ENCODE measurements around the gene RAB7A. TPM values are rescaled to one million over a fixed set of nuclear protein-coding genes. Genes with fewer than 3 reads are reported as not detected.
"Not testable (repeated sequence)": the region's sequence is repeated elsewhere in the genome, so short reads cannot be mapped to it uniquely, and the experiment has no call there.

RAB7A gene
- total RNA-seq, 4 donors from 2014 or later, result 120 to 154 (median 133) TPM

DNA sequence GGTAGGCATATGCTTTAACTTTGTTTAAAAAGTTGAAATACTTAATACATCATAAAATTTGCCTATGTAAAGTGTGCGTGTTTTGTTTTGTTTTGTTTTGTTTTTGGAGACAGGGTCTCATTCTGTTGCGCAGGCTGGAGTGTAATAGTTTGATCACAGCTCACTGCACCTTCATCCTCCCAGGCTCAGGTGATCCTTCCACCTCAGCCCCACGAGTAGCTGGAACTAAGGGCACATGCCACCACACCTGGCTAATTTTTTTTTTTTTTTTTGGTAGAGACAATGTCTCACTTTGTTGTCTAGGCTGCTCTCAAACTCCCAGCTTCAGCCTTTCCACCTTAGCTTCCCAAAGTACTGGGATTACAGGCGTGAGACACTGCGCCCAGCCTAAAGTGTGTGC, 42.5 kb downstream of the RAB7A start:
- WGBS, result 74% methylated on average over 5 of the region's 5 CpGs
- Histone ChIP-seq H3K27me3 (no peaks in the 10 kb centered on the region), H3K4me3 (no peak overlapping the region), H3K9me3 (no peaks in the 10 kb centered on the region), H3K4me1 (peaks cover 46% of the 10 kb centered on the region), H3K36me3 (peaks cover 5% of the 10 kb centered on the region), H3K27ac (no peak overlapping the region)
- no peak for TF ChIP-seq POLR2A (IDR thresholded peaks at IDR 0.05)
- TF ChIP-seq EP300 (IDR thresholded peaks at IDR 0.05), result no peak
- TF ChIP-seq, protein P1, sequence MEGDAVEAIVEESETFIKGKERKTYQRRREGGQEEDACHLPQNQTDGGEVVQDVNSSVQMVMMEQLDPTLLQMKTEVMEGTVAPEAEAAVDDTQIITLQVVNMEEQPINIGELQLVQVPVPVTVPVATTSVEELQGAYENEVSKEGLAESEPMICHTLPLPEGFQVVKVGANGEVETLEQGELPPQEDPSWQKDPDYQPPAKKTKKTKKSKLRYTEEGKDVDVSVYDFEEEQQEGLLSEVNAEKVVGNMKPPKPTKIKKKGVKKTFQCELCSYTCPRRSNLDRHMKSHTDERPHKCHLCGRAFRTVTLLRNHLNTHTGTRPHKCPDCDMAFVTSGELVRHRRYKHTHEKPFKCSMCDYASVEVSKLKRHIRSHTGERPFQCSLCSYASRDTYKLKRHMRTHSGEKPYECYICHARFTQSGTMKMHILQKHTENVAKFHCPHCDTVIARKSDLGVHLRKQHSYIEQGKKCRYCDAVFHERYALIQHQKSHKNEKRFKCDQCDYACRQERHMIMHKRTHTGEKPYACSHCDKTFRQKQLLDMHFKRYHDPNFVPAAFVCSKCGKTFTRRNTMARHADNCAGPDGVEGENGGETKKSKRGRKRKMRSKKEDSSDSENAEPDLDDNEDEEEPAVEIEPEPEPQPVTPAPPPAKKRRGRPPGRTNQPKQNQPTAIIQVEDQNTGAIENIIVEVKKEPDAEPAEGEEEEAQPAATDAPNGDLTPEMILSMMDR (IDR thresholded peaks at IDR 0.05), result no peak
- TF ChIP-seq POLR2AphosphoS5 (IDR thresholded peaks at IDR 0.05), result no peak
- DNase-seq (ENCODE audit: low spot score in 2 of 2), result no peak

- Histone ChIP-seq H3K4me3 (no peak overlapping the region), H3K36me3 (no peaks in the 10 kb centered on the region), H3K27me3 (no peaks in the 10 kb centered on the region), H3K27ac (no peak overlapping the region), H3K4me1 (peaks cover 46% of the 10 kb centered on the region), H3K9me3 (no peaks in the 10 kb centered on the region)
- WGBS, result 92% methylated on average over 4 of the region's 4 CpGs
- no peak for TF ChIP-seq POLR2A (IDR thresholded peaks at IDR 0.05)
- no peak for TF ChIP-seq POLR2AphosphoS5 (IDR thresholded peaks at IDR 0.05)
- TF ChIP-seq, protein P1 (IDR thresholded peaks at IDR 0.05), result no peak
- TF ChIP-seq EP300 (IDR thresholded peaks at IDR 0.05), result no peak
- DNase-seq (ENCODE audit: low spot score in 2 of 2), result no peak
Measured at GRCh38 chr3:128770387-128770786, 44.4 kb downstream of the RAB7A start.

GRCh38 chr3:128773189-128773588, 47.2 kb downstream of the RAB7A start:
- H3K4me3 ChIP-seq; H3K36me3 ChIP-seq; H3K27ac ChIP-seq; DNase-seq (ENCODE audit: low spot score in 2 of 2); H3K9me3 ChIP-seq; H3K27me3 ChIP-seq: not testable (repeated sequence)
- 90% methylated on average over 18 of the region's 31 CpGs for WGBS
- peaks cover 33% of the 10 kb centered on the region for H3K4me1 ChIP-seq

DNA sequence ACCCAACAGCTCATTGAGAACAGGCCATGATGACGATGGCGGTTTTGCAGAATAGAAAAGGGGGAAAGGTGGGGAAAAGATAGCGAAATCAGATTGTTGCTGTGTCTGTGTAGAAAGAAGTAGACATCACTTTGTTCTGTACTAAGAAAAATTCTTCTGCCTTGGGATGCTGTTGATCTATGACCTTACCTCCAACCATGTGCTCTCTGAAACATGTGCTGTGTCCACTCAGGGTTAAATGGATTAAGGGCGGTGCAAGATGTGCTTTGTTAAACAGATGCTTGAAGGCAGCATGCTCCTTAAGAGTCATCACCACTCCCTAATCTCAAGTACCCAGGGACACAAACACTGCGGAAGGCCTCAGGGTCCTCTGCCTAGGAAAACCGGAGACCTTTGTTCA, 47.6 kb downstream of the RAB7A start:
- H3K4me3 ChIP-seq; H3K9me3 ChIP-seq; DNase-seq (ENCODE audit: low spot score in 2 of 2); H3K27me3 ChIP-seq; H3K36me3 ChIP-seq; H3K27ac ChIP-seq: not testable (repeated sequence)
- 94% methylated on average over 6 of the region's 6 CpGs for WGBS
- H3K4me1 ChIP-seq, result peaks cover 29% of the 10 kb centered on the region

DNA sequence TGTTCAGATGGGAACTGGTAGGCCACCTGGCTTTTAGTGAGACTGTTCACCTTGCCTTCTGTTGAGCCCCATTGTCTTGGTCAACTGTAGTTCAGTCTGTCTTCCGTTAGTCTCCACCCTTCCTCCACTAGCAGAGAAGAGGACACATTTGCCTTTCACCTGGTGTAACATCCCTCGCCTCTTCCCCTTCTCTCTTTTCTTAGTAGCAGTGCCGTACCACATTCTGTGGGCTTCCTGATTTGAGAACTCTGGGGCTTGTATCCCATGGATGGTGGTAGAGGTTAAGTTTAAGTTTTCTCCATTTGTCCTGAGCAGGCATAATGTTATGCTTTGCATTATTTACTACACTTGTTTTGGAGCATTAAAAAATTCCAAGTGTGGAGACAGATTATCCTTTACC, 49.3 kb downstream of the RAB7A start:
- no peak for DNase-seq (ENCODE audit: low spot score in 2 of 2)
- WGBS, result 96% methylated on average over 3 of the region's 3 CpGs
- TF ChIP-seq, protein P1 (IDR thresholded peaks at IDR 0.05), result no peak
- no peak for TF ChIP-seq POLR2A (IDR thresholded peaks at IDR 0.05)
- no peak for TF ChIP-seq EP300 (IDR thresholded peaks at IDR 0.05)
- no peak overlapping the region for H3K4me3 ChIP-seq
- no peak overlapping the region for H3K27ac ChIP-seq
- H3K9me3 ChIP-seq, result no peaks in the 10 kb centered on the region
- H3K27me3 ChIP-seq, result no peaks in the 10 kb centered on the region
- H3K36me3 ChIP-seq, result no peaks in the 10 kb centered on the region
- peaks cover 23% of the 10 kb centered on the region for H3K4me1 ChIP-seq

- Histone ChIP-seq H3K4me3 (no peak overlapping the region), H3K27ac (no peak overlapping the region), H3K36me3 (no peaks in the 10 kb centered on the region), H3K27me3 (no peaks in the 10 kb centered on the region), H3K4me1 (peaks cover 20% of the 10 kb centered on the region), H3K9me3 (no peaks in the 10 kb centered on the region)
- TF ChIP-seq POLR2AphosphoS5 (IDR thresholded peaks at IDR 0.05) (no peak), EP300 (IDR thresholded peaks at IDR 0.05) (no peak), POLR2A (IDR thresholded peaks at IDR 0.05) (no peak)
- TF ChIP-seq, protein P1 (IDR thresholded peaks at IDR 0.05), result no peak
- no peak for DNase-seq (ENCODE audit: low spot score in 2 of 2)
- 75% methylated on average over 3 of the region's 3 CpGs for WGBS
Measured at GRCh38 chr3:128775906-128776542, 50.0 kb downstream of the RAB7A start.
